Measurements from ENCODE around the gene CYBA.

The CYBA gene

GRCh38 chr16:88624977-88625576 is 25.8 kb downstream of the CYBA start:
- no peak for TF ChIP-seq CTCF (IDR thresholded peaks at IDR 0.05; ENCODE audit: extremely low read depth, missing control alignments)
- no peak for DNase-seq (ENCODE audit: low spot score)

DNA sequence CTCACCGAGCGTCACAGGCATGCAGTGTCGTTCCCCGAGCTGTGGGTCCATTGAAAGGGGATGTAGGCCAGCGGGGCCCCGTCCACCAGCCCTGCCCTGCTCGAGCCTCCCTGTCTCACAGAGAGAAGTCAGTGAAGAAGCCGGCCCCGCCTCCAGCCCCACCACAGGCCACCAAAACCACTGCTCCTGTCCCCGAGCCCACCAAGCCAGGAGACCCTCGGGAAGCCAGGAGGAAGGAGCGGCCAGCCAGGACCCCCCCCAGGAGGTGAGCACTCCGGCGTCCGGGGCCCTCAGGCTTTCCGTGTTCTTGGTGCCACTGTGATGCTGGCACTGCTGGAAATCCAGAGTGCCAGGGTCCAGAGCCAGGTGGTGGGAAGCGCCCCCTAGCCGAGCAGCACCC is 26.4 kb downstream of the CYBA start:
- DNase-seq (ENCODE audit: low spot score): no peak
- TF ChIP-seq CTCF (IDR thresholded peaks at IDR 0.05; ENCODE audit: extremely low read depth, missing control alignments): no peak

GRCh38 chr16:88623858-88624257 is 27.0 kb downstream of the CYBA start:
- DNase-seq (ENCODE audit: low spot score): no peak
- TF ChIP-seq CTCF (IDR thresholded peaks at IDR 0.05; ENCODE audit: extremely low read depth, missing control alignments): no peak

- TF ChIP-seq CTCF (IDR thresholded peaks at IDR 0.05; ENCODE audit: extremely low read depth, missing control alignments): no peak
- DNase-seq (ENCODE audit: low spot score): no peak
Observed at GRCh38 chr16:88622866-88623265, 28.0 kb downstream of the CYBA start.

- DNase-seq (ENCODE audit: low spot score): no peak
- no peak for TF ChIP-seq CTCF (IDR thresholded peaks at IDR 0.05; ENCODE audit: extremely low read depth, missing control alignments)
Observed at GRCh38 chr16:88622125-88622524, 28.7 kb downstream of the CYBA start.

DNA sequence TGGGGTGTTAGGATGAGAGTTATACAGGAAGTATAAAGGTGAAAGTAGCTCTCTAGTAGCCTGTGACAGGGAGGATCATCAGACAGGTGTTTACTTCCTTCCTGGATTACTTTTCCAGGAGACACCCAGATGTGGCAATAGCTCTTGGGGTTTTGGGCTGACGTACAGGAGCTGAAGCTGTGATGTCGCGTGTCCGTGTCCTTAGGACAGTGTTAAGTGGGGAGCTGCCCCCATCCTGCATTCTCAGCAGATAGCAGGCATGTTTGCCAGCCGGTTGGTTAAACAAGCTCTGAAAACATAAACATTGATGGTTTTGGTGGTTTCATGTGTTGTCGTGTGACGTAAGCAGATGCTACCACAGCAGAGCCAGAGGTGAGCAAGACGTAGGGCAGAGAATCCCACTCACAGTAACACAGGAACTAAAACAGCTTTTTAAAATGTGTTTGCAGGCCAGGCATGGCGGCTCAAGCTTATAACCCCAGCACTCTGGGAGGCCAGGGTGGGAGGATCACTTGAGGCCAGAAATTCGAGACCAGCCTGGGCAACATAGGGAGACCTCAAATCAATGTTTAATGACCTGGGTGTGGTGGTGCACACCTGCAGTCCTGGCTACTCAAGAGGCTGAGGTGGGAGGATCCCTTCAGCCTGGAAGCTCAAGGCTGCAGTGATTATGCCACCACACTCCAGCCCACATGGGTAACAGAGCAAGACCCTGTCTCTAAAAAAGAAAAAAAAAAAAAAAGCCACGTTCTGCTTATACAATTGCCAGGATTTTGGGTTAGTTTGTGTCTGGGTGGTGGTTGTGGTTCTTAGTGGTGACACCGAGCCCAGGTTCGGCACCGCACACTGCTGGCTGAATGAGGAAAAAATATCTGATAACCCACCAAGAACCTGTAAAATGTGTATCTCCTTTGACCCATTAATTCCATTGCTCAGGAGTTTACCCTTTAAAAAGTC is 30.7 kb downstream of the CYBA start:
- TF ChIP-seq CTCF (IDR thresholded peaks at IDR 0.05; ENCODE audit: extremely low read depth, missing control alignments): no peak
- DNase-seq (ENCODE audit: low spot score): no peak

- no peak for TF ChIP-seq CTCF (IDR thresholded peaks at IDR 0.05; ENCODE audit: extremely low read depth, missing control alignments)
- DNase-seq (ENCODE audit: low spot score): no peak
Observed at GRCh38 chr16:88618956-88619667, 31.7 kb downstream of the CYBA start.
